ENCODE measurements around the gene HS6ST1. TPM values are rescaled to one million over a fixed set of nuclear protein-coding genes. Genes with fewer than 3 reads are reported as not detected.

The HS6ST1 gene
- total RNA-seq, 2 experiments from 2014 or later = 9.1 to 9.6 TPM

DNA sequence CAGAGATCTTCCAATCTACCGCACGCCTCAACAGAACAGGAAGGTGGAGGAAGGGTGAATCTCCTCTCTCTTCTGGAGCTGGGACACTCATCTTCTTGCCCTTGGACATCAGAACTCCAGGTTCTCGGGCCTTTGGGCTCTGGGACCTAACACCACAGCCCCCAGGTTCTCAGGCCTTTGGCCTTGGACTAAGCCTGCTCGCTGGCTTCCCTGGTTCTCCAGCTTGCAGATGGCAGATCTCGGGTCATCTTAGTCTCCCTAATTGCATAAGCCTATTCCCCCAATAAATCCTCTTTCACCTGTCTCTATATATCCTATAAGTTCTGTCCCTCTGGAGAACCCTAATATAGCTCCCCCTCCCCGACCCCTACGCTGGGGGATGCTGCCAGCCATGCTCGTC is 14.8 kb downstream of the HS6ST1 start:
- Mint-ChIP-seq H3K27ac (no peak overlapping the region), H3K27me3 (no peaks in the 10 kb centered on the region), H3K36me3 (no peaks in the 10 kb centered on the region), H3K9me3 (no peaks in the 10 kb centered on the region), H3K4me3 (no peak overlapping the region), H3K4me1 (ENCODE audit: low read depth) (no peaks in the 10 kb centered on the region)
- intact Hi-C loops (cut with micrococcal nuclease) = no loop called here
- ChIA-PET POLR2A (no interaction called here), CTCF (no interaction called here)
- DNase-seq = no peak

DNA sequence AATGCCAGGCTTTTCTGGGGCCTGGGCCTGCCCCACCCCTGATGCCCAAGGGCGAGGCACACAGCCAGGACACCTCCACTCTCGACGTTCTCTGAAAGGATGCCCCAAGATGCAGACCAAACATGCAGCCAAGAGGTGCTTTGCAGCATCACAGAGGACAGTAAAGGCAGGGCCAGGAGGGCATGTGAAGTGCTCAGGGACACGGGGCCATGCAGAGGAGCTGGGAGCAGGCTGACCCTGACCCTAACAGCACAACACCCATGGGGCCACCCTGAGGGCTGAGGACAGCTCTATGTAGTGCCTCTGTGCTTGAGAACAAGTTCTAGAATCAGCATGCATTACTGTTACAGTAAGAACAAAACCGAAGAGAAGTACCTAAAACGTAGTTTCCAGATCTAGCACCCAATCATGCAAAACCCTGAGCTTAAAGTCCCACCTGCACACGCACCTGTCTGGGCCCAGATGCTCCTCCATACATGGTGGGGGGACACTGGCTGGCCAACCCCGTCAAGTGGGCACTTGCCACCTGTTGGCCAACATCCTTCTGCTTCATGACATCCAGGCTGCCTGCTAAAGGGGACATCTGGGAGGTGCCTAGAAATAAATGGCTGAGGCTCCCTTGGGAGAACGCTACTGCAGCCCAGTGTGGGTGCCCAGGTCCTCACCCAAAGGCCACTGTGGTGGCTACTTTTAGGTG is 15.4 kb downstream of the HS6ST1 start:
- intact Hi-C loops (cut with micrococcal nuclease) = no loop called here
- Mint-ChIP-seq H3K27me3 (no peaks in the 10 kb centered on the region), H3K36me3 (peaks cover 3% of the 10 kb centered on the region), H3K4me3 (no peak overlapping the region), H3K4me1 (ENCODE audit: low read depth) (no peaks in the 10 kb centered on the region), H3K9me3 (peaks cover 3% of the 10 kb centered on the region), H3K27ac (no peak overlapping the region)
- POLR2A ChIA-PET = no interaction called here
- CTCF ChIA-PET = no interaction called here
- no peak for DNase-seq

DNA sequence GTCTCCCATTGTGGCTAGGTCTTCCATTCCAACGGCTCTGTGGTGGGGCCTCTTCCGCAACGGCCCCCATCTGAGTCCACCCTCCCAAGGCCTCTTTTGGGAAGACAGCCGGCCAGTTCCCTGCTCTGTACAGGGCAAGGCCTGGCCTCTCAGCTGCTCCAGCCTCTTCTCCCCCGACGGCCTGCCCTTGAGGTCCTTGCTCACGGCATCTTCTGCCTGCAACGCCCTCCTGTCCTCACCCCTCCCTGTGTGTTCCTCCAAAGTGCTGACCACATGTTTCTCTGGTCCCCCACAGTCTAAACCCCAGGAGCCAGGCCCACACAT is 16.0 kb downstream of the HS6ST1 start:
- Mint-ChIP-seq H3K4me1 (ENCODE audit: low read depth) (no peaks in the 10 kb centered on the region), H3K9me3 (peaks cover 4% of the 10 kb centered on the region), H3K27me3 (no peaks in the 10 kb centered on the region), H3K36me3 (peaks cover 3% of the 10 kb centered on the region), H3K4me3 (no peak overlapping the region), H3K27ac (no peak overlapping the region)
- POLR2A ChIA-PET = no interaction called here
- CTCF ChIA-PET = no interaction called here
- no peak for DNase-seq
- intact Hi-C loops (cut with micrococcal nuclease) = no loop called here

DNA sequence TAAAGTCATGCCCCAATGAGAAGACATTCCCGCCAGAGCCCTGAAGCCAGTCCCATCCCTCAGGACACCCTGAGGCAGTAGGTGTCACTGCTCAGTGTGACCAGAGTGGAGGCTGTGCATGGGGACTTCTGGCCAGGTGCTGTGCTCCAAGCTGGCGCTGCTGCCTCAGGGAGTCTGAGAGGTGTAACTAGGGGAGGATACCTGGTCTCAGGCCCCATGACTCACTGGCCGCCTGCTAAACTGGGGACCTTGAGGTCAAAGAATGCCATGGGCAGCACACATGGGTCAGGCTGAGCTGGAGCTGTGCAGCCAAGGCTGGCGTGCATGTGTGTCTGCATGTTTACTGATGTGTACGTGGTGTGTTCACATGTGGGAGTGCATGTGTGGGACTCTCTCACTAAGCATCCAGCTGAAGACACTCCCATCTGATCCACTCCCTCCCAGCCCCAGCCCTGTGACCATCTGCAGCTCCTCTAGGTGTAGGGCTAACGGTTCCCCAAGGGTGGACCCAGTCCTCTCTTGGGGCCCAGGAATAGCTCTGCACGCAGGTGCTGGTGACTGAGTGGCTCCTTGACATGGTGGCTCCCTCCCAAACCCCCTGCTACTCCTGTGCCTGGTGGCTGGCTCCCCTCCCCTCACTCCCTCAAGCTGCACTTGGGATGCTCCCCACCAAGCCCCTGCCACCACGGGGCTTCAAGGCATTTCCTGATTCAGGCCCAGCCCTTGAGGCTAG is 16.5 kb downstream of the HS6ST1 start:
- H3K9me3 Mint-ChIP-seq = peaks cover 4% of the 10 kb centered on the region
- H3K4me3 Mint-ChIP-seq = no peak overlapping the region
- H3K27ac Mint-ChIP-seq = no peak overlapping the region
- H3K4me1 Mint-ChIP-seq (ENCODE audit: low read depth) = no peaks in the 10 kb centered on the region
- intact Hi-C loops (cut with micrococcal nuclease) = no loop called here
- H3K27me3 Mint-ChIP-seq = no peaks in the 10 kb centered on the region
- peaks cover 3% of the 10 kb centered on the region for H3K36me3 Mint-ChIP-seq
- ChIA-PET CTCF (no interaction called here), POLR2A (no interaction called here)
- no peak for DNase-seq

DNA sequence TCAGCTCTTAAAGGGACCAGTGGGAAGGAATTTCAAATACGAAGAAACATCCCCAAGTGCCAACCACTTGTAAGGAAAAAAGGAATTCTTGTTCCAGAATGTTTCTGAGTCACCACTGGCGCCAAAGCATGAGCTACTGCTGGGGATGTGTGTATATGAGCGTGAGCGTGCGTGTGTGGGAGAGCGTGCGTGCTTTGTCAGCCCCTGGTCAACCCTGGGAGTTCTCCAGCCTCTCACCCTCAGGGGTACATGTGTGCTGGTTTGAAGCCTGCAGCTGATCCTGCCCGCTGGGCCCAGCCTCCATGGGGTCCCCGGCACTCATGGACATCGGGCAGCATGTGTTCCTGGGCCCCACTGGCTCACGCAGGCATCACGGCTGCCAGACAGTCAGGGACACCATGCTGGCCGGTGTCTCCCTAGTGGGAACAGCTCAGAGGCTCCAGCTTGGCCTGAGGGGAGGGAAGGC is 17.1 kb downstream of the HS6ST1 start:
- intact Hi-C loops (cut with micrococcal nuclease) = no loop called here
- H3K36me3 Mint-ChIP-seq = peaks cover 3% of the 10 kb centered on the region
- H3K4me1 Mint-ChIP-seq (ENCODE audit: low read depth) = no peaks in the 10 kb centered on the region
- peaks cover 4% of the 10 kb centered on the region for H3K9me3 Mint-ChIP-seq
- no peak for DNase-seq
- CTCF ChIA-PET = no interaction called here
- POLR2A ChIA-PET = no interaction called here
- H3K27me3 Mint-ChIP-seq = no peaks in the 10 kb centered on the region
- H3K27ac Mint-ChIP-seq = no peak overlapping the region
- H3K4me3 Mint-ChIP-seq = no peak overlapping the region

DNA sequence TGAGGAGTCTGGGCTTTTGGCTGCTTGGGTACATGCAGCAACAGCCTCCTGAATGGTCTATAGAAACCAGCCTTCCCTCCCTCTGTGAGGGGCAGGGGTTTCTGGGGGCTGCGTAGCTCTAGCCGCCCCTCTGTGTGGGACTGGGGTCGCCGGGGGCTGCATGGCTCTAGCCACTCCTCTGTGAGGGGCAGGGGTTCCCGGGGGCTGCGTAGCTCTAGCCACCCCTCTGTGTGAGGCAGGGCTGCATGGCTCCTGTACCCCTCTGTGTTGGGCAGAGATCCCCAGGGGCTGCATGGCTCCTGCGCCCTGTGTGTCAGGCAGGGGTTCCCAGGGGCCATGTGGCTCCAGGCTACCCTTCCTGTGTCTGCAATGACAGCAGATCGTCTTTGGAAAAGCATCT is 17.6 kb downstream of the HS6ST1 start:
- Mint-ChIP-seq H3K27ac (no peak overlapping the region), H3K27me3 (no peaks in the 10 kb centered on the region), H3K36me3 (peaks cover 3% of the 10 kb centered on the region), H3K9me3 (peaks cover 4% of the 10 kb centered on the region), H3K4me1 (ENCODE audit: low read depth) (no peaks in the 10 kb centered on the region), H3K4me3 (no peak overlapping the region)
- ChIA-PET POLR2A (no interaction called here), CTCF (no interaction called here)
- no peak for DNase-seq
- intact Hi-C loops (cut with micrococcal nuclease) = no loop called here

DNA sequence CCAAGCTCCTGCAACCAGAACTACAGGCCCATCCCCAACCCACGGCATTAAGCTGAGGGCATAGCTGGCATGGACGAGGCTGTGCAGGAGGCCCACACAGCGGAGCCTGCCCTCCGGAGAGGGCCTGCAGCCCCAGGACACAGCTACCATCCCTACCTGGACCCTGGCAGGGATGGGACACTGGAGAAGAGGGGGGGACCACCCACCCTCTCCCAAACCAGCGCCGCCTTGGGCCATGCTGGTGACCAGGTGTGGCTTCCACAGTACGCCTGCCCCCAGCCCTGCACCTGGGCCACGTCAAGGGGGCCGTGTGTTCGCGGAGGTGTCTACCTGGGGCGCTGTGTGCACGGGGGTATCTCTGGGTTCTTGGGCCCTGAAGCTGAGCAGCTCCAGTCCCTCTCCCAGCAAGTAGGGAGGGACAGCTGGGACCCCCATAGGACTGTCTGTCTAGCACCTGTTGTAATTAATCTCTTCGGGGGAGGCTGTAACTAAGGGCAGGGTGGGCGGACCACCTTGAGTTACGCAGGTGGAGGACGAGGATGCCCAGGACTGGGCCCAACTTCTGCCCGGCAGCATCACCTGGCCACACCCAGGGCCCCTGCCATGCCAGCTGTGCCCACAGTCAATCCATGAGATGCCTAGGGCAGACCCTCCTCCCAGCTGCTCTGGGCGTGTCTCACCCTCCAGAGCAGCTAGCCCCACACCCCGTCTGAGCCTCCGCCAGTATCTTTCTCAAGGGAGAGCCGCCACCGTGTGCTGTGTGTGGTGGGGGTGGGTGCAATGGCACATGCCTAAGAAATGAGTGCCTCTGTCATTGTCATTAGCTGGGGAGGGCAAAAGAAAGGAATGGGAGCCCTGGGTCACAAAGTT is 18.3 kb downstream of the HS6ST1 start:
- ChIA-PET CTCF (no interaction called here), POLR2A (no interaction called here)
- Mint-ChIP-seq H3K27me3 (no peaks in the 10 kb centered on the region), H3K27ac (no peak overlapping the region), H3K4me1 (ENCODE audit: low read depth) (no peaks in the 10 kb centered on the region), H3K9me3 (peaks cover 4% of the 10 kb centered on the region), H3K36me3 (peaks cover 3% of the 10 kb centered on the region), H3K4me3 (no peak overlapping the region)
- no peak for DNase-seq
- intact Hi-C loops (cut with micrococcal nuclease) = no loop called here

DNA sequence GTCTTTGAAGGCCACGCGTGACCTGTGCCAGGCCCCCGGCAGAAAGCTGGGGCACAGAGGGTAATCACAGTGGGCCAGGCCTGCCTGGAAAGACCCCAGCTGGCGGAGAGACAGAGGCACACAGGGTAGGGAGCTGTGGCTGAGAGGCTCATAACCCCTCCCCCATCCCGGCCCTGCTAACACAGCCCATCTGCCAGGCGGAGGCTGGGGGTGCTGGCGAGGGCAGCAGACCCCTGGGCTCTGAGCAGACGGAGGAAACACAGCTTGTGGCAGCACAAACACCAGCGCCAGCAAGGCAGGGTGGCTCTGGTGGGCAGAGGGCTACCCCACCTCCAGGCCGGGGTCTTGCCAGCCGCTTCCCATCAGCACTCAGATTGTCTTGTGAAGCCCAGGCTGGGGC is 19.0 kb downstream of the HS6ST1 start:
- CTCF ChIA-PET = no interaction called here
- no peak overlapping the region for H3K27ac Mint-ChIP-seq
- H3K4me3 Mint-ChIP-seq = no peak overlapping the region
- no peak for DNase-seq
- no peaks in the 10 kb centered on the region for H3K4me1 Mint-ChIP-seq (ENCODE audit: low read depth)
- H3K27me3 Mint-ChIP-seq = no peaks in the 10 kb centered on the region
- intact Hi-C loops (cut with micrococcal nuclease) = no loop called here
- POLR2A ChIA-PET = no interaction called here
- H3K9me3 Mint-ChIP-seq = peaks cover 4% of the 10 kb centered on the region
- peaks cover 3% of the 10 kb centered on the region for H3K36me3 Mint-ChIP-seq

DNA sequence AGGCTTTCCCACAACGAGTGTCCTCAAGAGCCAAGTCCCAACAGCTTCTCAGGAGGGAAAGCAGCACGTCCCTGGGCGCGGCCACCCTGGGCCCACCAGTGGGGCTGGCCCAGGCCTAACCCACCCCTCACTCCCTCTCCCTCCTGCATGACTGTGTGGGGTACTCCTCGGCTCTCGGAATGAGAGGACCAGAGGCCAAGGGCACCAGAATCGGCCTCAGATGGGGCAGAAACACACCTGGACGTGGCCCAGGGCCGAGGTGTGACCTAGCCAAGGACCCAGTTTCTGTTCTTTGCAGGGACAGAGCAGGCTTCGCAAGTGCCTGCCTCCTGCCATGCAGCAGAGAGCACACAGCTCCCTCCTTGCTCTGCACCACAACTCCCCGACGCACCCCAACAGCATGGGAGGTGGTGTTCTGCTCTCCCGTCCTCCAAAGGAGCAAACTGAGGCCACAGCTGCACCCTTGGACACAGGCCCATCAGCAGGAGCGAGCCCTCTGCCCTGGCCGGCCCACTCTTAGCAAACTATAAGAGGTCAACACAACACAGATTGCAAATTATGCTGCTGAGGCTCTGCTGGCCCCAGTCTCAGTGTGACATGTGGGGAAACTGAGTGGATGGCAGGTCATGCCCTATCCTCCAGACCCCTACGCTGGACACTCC is 19.7 kb downstream of the HS6ST1 start:
- Mint-ChIP-seq H3K4me3 (no peak overlapping the region), H3K4me1 (ENCODE audit: low read depth) (no peaks in the 10 kb centered on the region), H3K9me3 (peaks cover 4% of the 10 kb centered on the region), H3K36me3 (peaks cover 3% of the 10 kb centered on the region), H3K27me3 (no peaks in the 10 kb centered on the region), H3K27ac (no peak overlapping the region)
- DNase-seq = no peak
- CTCF ChIA-PET = no interaction called here
- intact Hi-C loops (cut with micrococcal nuclease) = no loop called here
- POLR2A ChIA-PET = no interaction called here

DNA sequence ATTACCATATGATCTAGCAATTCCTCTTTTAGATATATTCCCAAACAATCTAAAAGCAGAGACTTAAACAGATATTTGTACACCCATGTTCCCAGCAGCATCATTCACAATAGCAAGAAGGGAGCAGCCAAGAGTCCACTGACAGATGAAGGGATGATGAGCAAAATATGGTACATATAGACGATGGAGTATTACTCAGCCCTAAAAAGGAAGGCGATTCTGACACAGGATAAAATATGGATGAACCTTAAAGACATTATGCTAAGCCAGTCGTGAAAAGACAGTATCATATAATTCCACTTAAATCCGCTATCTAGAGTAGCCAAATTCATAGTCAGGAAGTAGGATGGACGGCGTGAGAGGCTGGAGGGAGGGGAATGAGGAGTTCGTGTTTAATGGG is 20.4 kb downstream of the HS6ST1 start:
- no peak for DNase-seq
- peaks cover 4% of the 10 kb centered on the region for H3K9me3 Mint-ChIP-seq
- CTCF ChIA-PET = no interaction called here
- H3K4me3 Mint-ChIP-seq = no peak overlapping the region
- POLR2A ChIA-PET = no interaction called here
- H3K27me3 Mint-ChIP-seq = no peaks in the 10 kb centered on the region
- no peak overlapping the region for H3K27ac Mint-ChIP-seq
- H3K4me1 Mint-ChIP-seq (ENCODE audit: low read depth) = no peaks in the 10 kb centered on the region
- peaks cover 3% of the 10 kb centered on the region for H3K36me3 Mint-ChIP-seq
- intact Hi-C loops (cut with micrococcal nuclease) = no loop called here

DNA sequence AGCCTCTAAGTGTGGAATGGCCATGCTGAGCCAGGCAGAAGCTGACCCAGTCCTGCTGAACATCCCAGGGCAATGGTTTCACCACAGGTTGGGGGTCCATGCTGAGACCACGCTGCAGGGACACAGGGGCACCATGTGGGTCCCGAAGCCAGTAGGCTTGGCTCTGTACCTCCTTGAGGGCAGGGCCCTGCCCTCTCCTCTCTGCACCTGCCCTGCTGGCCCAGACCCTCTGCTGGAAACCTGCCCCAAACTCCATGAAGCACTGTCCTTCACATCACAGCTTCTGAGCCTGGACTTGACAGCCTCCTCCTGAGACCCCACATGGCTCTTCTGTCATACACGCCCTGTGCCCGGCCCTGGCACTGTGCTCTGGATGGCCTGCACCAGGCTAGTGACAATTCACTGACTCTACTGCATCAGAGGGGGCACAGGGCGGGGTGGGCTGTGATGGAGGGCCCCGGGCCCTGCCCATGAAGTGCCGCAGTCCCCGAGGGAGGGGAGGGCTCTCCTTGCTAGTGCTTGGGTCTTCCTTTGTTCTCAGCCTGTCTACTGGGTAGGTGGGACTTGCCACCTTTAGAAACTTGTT is 24.7 kb downstream of the HS6ST1 start:
- intact Hi-C loops (cut with micrococcal nuclease) = no loop called here
- H3K4me3 Mint-ChIP-seq = no peak overlapping the region
- no peaks in the 10 kb centered on the region for H3K27me3 Mint-ChIP-seq
- peaks cover 3% of the 10 kb centered on the region for H3K36me3 Mint-ChIP-seq
- H3K9me3 Mint-ChIP-seq = peaks cover 4% of the 10 kb centered on the region
- H3K4me1 Mint-ChIP-seq (ENCODE audit: low read depth) = no peaks in the 10 kb centered on the region
- ChIA-PET POLR2A (no interaction called here), CTCF (no interaction called here)
- H3K27ac Mint-ChIP-seq = no peak overlapping the region
- no peak for DNase-seq

DNA sequence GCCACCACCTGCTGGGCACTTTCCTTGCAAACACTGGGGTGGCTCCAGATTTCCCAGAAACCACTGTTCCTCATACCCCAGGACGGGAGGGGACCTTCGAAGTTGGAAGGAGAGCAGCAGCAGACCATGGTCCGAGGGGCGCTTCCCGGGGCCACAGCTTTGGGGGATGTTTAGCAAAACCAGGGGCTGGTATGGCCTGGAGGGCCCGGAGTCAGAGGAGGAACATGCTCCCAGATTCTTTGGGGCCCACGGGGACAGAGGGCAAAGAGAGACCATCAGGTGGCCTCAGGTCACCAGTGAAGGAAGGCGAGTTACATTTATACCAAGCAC is 25.3 kb downstream of the HS6ST1 start:
- no peaks in the 10 kb centered on the region for H3K4me1 Mint-ChIP-seq (ENCODE audit: low read depth)
- no peak overlapping the region for H3K27ac Mint-ChIP-seq
- intact Hi-C loops (cut with micrococcal nuclease) = no loop called here
- peaks cover 2% of the 10 kb centered on the region for H3K36me3 Mint-ChIP-seq
- POLR2A ChIA-PET = no interaction called here
- CTCF ChIA-PET = no interaction called here
- no peak overlapping the region for H3K4me3 Mint-ChIP-seq
- H3K27me3 Mint-ChIP-seq = no peaks in the 10 kb centered on the region
- peaks cover 2% of the 10 kb centered on the region for H3K9me3 Mint-ChIP-seq
- DNase-seq = no peak
